HL-60 (cell line): ENCODE results near the gene SERPINA1.

ENCODE experiments used
- GABPA ChIP-seq: IDR thresholded peaks from 2 replicates; pipeline ENCODE4 v1.6.1; 2012; ENCODE audit warnings: low read depth
- POLR2AphosphoS5 ChIP-seq: IDR thresholded peaks from 2 replicates; pipeline ENCODE4 v1.6.1; 2012; ENCODE audit warnings: low read depth
- TF ChIP-seq, protein P1 (sequence below): IDR thresholded peaks from one replicate; pipeline ENCODE4 v1.5.1; 2011; ENCODE audit warnings: low read length, control low read depth, inconsistent platforms; ENCODE audit not compliant: insufficient read depth
- TF ChIP-seq, protein P2 (sequence below): IDR thresholded peaks from 2 replicates; pipeline ENCODE4 v1.6.1; 2012; ENCODE audit warnings: low read depth; ENCODE audit not compliant: insufficient replicate concordance

DNA sequence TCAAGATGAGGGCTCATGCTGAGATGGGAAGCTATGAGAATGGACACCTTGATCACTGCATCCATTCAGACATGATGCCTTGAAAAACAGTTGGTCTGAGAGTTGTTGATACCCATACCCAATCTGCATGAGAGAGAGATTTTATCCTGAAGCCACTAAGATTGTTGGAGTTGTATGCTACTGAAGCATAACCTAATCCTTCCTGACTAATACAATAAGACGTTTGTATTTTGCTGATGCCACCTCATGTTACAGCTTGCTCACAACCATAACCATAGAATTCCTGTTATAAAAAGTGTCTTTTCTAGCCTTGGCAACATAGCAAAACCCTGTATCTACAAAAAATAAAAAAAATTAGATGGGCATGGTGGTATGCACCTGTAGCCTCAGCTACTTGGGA lies 12.7 kb upstream of the SERPINA1 start:
- TF ChIP-seq, protein P1, sequence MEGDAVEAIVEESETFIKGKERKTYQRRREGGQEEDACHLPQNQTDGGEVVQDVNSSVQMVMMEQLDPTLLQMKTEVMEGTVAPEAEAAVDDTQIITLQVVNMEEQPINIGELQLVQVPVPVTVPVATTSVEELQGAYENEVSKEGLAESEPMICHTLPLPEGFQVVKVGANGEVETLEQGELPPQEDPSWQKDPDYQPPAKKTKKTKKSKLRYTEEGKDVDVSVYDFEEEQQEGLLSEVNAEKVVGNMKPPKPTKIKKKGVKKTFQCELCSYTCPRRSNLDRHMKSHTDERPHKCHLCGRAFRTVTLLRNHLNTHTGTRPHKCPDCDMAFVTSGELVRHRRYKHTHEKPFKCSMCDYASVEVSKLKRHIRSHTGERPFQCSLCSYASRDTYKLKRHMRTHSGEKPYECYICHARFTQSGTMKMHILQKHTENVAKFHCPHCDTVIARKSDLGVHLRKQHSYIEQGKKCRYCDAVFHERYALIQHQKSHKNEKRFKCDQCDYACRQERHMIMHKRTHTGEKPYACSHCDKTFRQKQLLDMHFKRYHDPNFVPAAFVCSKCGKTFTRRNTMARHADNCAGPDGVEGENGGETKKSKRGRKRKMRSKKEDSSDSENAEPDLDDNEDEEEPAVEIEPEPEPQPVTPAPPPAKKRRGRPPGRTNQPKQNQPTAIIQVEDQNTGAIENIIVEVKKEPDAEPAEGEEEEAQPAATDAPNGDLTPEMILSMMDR = no peak
- TF ChIP-seq, protein P2, sequence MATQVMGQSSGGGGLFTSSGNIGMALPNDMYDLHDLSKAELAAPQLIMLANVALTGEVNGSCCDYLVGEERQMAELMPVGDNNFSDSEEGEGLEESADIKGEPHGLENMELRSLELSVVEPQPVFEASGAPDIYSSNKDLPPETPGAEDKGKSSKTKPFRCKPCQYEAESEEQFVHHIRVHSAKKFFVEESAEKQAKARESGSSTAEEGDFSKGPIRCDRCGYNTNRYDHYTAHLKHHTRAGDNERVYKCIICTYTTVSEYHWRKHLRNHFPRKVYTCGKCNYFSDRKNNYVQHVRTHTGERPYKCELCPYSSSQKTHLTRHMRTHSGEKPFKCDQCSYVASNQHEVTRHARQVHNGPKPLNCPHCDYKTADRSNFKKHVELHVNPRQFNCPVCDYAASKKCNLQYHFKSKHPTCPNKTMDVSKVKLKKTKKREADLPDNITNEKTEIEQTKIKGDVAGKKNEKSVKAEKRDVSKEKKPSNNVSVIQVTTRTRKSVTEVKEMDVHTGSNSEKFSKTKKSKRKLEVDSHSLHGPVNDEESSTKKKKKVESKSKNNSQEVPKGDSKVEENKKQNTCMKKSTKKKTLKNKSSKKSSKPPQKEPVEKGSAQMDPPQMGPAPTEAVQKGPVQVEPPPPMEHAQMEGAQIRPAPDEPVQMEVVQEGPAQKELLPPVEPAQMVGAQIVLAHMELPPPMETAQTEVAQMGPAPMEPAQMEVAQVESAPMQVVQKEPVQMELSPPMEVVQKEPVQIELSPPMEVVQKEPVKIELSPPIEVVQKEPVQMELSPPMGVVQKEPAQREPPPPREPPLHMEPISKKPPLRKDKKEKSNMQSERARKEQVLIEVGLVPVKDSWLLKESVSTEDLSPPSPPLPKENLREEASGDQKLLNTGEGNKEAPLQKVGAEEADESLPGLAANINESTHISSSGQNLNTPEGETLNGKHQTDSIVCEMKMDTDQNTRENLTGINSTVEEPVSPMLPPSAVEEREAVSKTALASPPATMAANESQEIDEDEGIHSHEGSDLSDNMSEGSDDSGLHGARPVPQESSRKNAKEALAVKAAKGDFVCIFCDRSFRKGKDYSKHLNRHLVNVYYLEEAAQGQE = no peak
- no peak for TF ChIP-seq POLR2AphosphoS5
- TF ChIP-seq GABPA = no peak
